HepG2 (cell line): ENCODE results near the gene DVL3. TPM values are rescaled to one million over a fixed set of nuclear protein-coding genes. Genes with fewer than 3 reads are reported as not detected.

Experiments
- ADNP ChIP-seq: sonication (generic); formaldehyde crosslinking; IDR thresholded peaks from 2 replicates; pipeline ENCODE4 v1.4.0; 2020; ENCODE audit warnings: missing genetic modification reagents
- ATF2 ChIP-seq: sonication (generic); formaldehyde crosslinking; IDR thresholded peaks from 2 replicates; pipeline ENCODE4 v1.4.0; 2020; ENCODE audit warnings: missing genetic modification reagents
- HMGXB3 ChIP-seq: sonication (generic); formaldehyde crosslinking; IDR thresholded peaks from 2 replicates; pipeline ENCODE4 v1.4.0; 2020; ENCODE audit warnings: missing genetic modification reagents, borderline replicate concordance
- MIER3 ChIP-seq: IDR thresholded peaks from 2 replicates; pipeline ENCODE4 v1.6.1; 2016; ENCODE audit warnings: missing compliant biosample characterization, borderline replicate concordance
- MXD3 ChIP-seq: IDR thresholded peaks from 2 replicates; pipeline ENCODE4 v1.6.1; 2016; ENCODE audit warnings: mild to moderate bottlenecking, missing biosample characterization, missing genetic modification reagents
- MZF1 ChIP-seq: sonication (generic); formaldehyde crosslinking; IDR thresholded peaks from 2 replicates; pipeline ENCODE4 v1.8.1; 2023; ENCODE audit warnings: mild to moderate bottlenecking, missing genetic modification reagents, borderline replicate concordance
- NFE2L1 ChIP-seq: sonication (generic); formaldehyde crosslinking; IDR thresholded peaks from 2 replicates; pipeline ENCODE4 v1.4.0; 2020; ENCODE audit warnings: missing genetic modification reagents, mild to moderate bottlenecking, borderline replicate concordance
- PAXIP1 ChIP-seq: sonication (generic); formaldehyde crosslinking; conservative IDR thresholded peaks from 2 replicates; pipeline ENCODE4 v1.4.0; 2020; ENCODE audit warnings: mild to moderate bottlenecking, missing genetic modification reagents, moderate library complexity
- SRSF1 ChIP-seq: fragments of 200-400 bp; formaldehyde crosslinking; optimal IDR thresholded peaks from 2 replicates; pipeline ENCODE3; 2017; ENCODE audit warnings: mild to moderate bottlenecking, low read depth, low read length, moderate library complexity
- ZNF282 ChIP-seq: fragments of 450-650 bp; IDR thresholded peaks from 2 replicates; pipeline ENCODE4 v1.6.1; 2018; ENCODE audit not compliant: partially characterized antibody
- ZNF367 ChIP-seq: sonication (generic); formaldehyde crosslinking; IDR thresholded peaks from 2 replicates; pipeline ENCODE4 v1.4.0; 2020; ENCODE audit warnings: missing genetic modification reagents, borderline replicate concordance
- polyA plus RNA-seq, 8 experiments: library from polyadenylated mRNA; depleted of rRNA in 3 of 8; stranded (reverse) in 7 of 8; unstranded in 1 of 8; fragments of >200 nt; fragmentation: Illumina TruSeq in 4 of 8; extraction: Trizol in 4 of 8; gene quantifications; 2 replicates each; pipeline versions ENCODE4 v1.2.1 to v1.2.3, GENCODE V29; 2011 to 2016; ENCODE audit warnings: low read depth in 4 of 8, missing spikeins in 1 of 8, mixed read lengths in 1 of 8; ENCODE audit not compliant: insufficient read depth in 1 of 8
- total RNA-seq, 5 experiments: library from RNA; depleted of rRNA; stranded (reverse); fragments of >200 nt; fragmentation: Illumina TruSeq; extraction: Trizol; gene quantifications; 2 replicates each; pipeline ENCODE4 v1.2.3, GENCODE V29; 2016; ENCODE audit warnings: low read depth in 1 of 5
- TF ChIP-seq, protein P1 (sequence below): sonication (generic); formaldehyde crosslinking; IDR thresholded peaks from 2 replicates; pipeline ENCODE4 v1.8.0; 2022; ENCODE audit warnings: missing genetic modification reagents, low read depth, mild to moderate bottlenecking, borderline replicate concordance
- TF ChIP-seq, protein P2 (sequence below): IDR thresholded peaks from 2 replicates; pipeline ENCODE4 v1.6.1; 2016; ENCODE audit warnings: missing genetic modification reagents, missing compliant biosample characterization
- TF ChIP-seq, protein P3 (sequence below): IDR thresholded peaks from 2 replicates; pipeline ENCODE4 v1.6.1; 2012; ENCODE audit warnings: low read depth, low read length, improper control_type of control experiment

The DVL3 gene
- total and polyA plus RNA-seq, 2 of the 13 experiments (the other 11 are each of a cell fraction or from before 2014, with no cell fraction given): 29.0 to 36.1 TPM

GRCh38 chr3:184135149-184135910 is 19.8 kb upstream of the DVL3 start, which contains the start of gene EIF2B5 (continued):
- TF ChIP-seq PAXIP1: no peak; the same call in 1 of the 2 replicates
- TF ChIP-seq SRSF1: peak; percentile 96
- TF ChIP-seq ATF2 (CRISPR knock-in tag): peak; percentile 79
- TF ChIP-seq ZNF367: no peak
- TF ChIP-seq, protein P1, sequence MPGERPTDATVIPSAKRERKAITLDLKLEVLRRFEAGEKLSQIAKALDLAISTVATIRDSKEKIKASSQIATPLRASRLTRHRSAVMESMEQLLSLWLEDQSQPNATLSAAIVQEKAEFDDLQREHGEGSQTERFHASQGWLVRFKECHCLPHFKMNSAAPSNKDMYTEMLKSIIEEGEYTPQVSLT (CRISPR knock-in tag): no peak
- no peak for TF ChIP-seq ADNP (CRISPR knock-in tag)
- no peak for TF ChIP-seq ZNF282
- TF ChIP-seq, protein P2, sequence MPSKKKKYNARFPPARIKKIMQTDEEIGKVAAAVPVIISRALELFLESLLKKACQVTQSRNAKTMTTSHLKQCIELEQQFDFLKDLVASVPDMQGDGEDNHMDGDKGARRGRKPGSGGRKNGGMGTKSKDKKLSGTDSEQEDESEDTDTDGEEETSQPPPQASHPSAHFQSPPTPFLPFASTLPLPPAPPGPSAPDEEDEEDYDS (CRISPR knock-in tag): peak; percentile 83
- peak; percentile 94; the same call in 1 of the 2 replicates for TF ChIP-seq MIER3 (CRISPR knock-in tag)
- peak; percentile 59; the same call in 1 of the 2 replicates for TF ChIP-seq MXD3 (CRISPR knock-in tag)
- TF ChIP-seq MZF1 (CRISPR knock-in tag): no peak
- no peak for TF ChIP-seq NFE2L1 (CRISPR knock-in tag)
- TF ChIP-seq HMGXB3 (CRISPR knock-in tag): peak; percentile 89
- TF ChIP-seq, protein P3, sequence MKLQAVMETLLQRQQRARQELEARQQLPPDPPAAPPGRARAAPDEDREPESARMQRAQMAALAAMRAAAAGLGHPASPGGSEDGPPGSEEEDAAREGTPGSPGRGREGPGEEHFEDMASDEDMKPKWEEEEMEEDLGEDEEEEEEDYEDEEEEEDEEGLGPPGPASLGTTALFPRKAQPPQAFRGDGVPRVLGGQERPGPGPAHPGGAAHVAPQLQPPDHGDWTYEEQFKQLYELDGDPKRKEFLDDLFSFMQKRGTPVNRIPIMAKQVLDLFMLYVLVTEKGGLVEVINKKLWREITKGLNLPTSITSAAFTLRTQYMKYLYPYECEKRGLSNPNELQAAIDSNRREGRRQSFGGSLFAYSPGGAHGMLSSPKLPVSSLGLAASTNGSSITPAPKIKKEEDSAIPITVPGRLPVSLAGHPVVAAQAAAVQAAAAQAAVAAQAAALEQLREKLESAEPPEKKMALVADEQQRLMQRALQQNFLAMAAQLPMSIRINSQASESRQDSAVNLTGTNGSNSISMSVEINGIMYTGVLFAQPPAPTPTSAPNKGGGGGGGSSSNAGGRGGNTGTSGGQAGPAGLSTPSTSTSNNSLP: 0 out of 2 replicates have a peak, but pooled peaks have one; percentile 39
